Measurements from ENCODE around the gene LY6G5C.

The LY6G5C gene

DNA sequence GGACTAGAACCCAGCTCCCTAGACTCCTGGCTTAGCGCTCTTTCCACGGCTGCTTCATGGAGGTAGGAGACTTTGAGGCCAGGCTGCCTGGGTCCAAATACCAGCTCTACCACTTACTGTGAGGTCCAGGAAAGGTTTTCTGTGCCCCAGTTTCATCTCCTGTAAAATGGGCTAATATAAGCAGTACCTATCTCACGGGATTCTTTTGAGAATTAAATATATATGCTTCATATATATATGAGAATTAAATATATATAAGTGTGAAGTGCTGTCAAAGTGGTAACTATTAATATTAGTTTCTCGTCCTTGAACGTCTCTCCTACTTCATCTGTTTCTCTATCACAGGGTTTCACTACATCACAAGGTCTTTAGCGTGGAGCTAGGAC is 10.2 kb upstream of the LY6G5C start:
- DNase-seq (ENCODE audit: low read depth): no peak

DNA sequence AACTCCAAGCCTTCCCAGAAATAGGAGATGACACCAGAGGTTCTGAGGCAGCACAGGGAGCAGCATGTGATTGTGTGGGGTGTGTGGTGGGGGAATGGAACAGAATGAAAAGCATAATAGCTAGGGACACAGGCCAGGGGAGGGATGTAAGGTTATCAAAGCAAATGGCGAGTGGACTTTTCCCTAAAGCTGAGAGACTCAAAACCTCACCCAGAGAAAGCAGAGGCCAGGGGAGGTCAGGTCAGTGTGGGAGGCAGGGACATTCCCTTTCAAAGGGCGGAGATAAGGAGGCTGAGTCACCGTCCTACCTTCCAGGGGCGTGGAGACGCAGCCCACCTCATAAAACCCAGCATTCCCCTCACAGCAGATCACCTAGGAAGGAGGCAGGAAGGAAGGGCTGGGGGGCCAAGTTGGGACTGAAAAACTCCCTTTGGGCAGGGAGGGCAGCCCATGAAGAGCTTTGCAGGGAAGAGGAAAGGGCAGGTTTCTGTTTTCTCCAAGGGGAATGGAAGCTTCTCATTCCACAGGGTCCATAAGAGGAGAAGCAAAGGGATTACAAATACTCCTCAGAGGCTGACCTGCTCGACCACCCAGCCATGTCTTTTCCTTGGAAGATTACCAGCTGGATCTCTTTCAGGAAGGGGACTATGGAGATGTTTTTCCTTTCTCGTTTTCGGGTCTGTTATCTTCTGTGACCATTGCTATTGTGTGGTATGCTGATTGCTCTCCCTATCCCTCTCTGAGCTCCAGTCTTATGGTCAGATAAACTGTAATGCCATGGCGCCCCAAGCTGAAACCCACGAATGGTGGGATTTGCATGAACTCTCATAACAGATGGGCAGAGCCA is 9.6 kb upstream of the LY6G5C start:
- no peak for DNase-seq (ENCODE audit: low read depth)

DNA sequence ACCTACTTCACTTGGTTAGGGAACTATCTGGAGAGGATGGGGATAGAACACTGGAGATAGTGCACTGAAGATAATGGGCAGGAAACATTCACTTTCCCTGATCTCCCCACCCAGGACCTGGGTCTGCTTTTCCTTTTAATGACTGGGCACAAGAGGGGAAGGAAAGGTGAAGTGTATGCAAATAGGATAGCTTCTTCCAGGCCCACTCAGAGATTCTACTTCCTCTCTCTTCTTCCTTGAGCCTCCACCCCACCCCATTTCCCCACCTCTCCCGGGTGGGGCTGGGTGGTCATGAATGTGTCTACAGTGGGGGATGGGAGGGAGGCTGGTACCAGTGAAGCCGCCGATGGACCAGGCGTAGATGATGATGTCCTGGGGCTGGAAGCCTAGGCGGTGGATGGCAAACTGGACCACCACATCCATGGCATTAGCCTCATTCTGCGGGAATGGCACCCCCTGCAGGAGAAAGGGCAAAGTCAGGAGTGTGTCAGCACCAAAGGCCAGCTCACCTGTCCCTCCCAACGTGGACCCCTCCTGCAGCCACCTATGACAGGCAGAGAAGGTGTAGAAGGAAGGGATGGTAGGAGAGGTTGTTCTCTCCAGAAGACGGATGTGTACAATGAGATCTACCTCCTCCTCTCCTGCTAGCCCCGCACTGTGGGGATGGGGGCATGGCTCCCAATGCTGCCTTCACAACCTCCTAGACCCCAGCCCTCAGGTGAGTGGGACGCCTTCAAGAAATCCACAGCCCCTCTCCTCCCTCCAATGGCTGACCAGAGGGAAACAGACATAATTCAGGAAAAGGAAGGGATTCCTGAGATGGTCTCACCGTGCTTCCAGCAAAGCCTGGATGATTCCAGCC is 8.6 kb upstream of the LY6G5C start:
- DNase-seq (ENCODE audit: low read depth): no peak

DNA sequence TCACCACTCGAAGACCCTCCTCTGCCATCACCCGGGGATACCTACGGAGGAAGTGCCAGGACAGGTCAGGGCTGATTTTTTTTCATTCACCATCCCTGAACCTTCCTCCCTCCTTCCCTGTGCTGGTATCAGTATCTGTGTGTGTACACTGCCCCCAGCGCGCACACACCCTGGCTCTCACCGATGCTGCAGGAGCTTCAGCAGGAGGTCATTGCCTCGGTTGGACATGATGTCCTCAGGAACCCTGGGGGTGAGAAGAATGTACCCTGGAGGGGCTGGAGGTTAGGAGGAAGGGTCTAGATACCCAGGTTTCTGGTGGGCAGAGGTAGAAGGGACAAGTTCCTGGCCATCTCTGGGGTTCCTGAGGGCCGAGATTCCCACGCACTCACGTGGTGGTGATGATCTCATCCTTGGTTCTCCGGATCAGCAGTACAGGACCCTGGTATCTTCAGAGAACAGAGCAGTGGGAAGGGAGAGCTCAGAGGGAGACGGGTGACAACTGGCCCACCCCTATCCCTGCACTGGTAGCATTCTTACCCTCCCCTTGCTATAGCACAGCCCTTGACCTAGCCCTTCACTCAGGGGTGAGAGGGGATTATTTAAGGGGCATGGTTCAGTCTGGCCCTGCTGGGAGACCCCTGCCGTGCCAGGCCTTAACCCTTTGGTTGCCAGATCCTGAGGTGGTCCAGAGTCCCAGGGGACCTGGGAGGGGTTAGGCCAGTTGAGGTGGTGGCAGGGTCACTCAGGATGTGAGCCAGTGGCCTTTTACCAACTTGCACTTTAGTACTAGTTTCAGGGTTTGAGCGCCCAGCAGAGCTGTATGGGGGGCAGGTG is 7.2 kb upstream of the LY6G5C start:
- no peak for DNase-seq (ENCODE audit: low read depth)

DNA sequence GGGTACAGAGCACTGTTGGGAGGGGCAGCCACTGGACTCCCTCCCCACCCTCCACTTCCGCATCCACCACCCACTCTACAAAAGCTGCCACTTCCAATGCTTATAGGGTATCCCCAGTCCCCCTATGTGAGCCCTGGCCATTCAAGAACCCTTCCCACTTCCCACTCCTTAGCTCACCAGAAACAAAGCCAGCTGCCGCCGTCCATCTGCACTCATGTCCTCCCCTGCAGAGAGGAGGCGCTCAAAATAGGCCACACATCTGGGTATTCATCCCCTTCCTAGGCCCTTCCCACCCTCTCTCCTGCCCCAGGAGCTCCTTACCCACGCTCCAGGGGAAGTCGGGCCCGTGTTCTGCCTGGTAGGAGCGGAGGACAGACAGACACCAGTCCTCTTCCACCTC is 6.5 kb upstream of the LY6G5C start:
- DNase-seq (ENCODE audit: low read depth): no peak

DNA sequence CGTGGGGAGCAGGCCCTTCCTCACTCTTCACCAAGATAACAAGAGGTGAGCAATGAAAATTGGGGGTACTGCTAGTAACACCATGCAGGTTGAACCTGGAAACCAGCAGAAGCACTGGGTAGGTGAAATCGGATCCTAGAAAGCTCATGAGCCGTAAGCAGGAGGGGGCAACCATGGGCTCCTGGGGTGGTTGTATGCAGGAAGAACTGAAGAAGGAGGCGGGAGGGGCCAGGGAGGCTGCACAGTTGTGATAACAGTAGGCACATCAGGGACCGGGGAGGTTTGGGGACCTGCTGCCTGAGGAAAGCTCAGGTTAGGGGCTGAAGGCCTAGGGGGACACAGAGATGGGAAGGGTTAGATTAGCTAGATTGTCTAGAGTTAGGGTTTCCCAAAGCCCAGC is 5.6 kb upstream of the LY6G5C start:
- DNase-seq (ENCODE audit: low read depth): no peak

DNA sequence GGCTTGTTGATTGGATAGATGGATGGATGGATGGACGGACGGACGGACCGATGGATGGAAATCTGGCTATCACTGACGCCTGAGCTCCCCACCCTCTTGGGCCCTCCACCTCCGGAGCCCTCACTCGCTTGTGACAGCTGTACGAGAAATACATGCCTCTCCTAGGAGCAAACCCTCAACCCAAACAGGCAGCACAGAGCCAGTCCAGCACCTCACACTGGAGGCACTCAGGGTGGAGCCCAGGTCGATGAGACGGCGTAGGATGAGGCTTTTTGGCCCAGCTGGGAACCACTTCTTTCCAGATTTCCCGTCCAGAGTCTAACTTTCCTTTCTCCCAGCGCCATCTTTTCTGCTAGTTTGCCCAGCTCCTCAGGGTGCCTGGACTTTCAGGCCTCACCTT is 2.7 kb upstream of the LY6G5C start:
- no peak for DNase-seq (ENCODE audit: low read depth)

DNA sequence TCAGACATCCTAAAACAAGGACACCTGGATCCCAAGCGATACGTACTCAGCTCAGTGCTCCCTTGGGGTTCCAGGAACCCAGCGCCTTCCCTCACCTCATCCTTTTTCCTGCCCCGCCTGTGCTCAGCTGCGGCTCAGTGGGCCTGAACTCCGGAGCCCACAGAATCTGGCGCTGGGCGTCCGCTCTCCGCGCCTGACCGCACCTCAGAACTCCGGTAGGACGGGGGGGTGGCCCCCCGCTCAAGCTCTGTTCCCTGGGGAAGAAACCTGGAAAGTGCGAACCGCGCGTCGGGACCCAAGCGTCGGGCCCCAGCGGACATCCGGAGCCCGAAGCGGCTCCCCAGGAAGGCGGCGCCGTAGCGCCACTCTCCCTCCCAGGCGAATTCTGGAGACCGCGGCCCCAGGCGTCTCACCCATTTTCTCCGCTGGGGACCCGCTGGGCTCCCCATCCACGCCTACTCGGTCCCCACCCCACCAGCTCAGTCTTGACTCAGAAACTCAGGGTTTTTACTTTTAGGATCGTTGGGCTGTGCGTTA is 336 bp upstream of the LY6G5C start:
- DNase-seq (ENCODE audit: low read depth): no peak

DNA sequence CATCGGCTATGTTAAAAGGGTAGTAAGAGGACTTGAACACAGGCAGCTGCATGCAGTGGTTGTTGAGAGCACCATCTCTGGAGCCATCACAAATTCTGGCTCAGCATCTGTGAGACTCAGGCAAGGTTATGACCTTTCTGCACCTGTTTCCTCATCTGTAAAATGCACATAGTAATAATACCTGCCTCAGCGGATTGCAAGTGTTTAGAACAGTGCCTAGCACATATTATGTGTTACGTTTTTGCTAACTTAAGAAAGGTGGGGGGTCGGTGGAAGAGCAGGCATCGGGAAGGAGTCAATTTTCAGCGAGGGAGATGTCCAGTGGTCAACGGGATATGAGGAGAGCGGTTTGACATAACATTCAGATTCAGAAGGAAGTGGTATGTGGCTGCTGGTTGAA is 2.9 kb downstream of the LY6G5C start:
- DNase-seq (ENCODE audit: low read depth): no peak

DNA sequence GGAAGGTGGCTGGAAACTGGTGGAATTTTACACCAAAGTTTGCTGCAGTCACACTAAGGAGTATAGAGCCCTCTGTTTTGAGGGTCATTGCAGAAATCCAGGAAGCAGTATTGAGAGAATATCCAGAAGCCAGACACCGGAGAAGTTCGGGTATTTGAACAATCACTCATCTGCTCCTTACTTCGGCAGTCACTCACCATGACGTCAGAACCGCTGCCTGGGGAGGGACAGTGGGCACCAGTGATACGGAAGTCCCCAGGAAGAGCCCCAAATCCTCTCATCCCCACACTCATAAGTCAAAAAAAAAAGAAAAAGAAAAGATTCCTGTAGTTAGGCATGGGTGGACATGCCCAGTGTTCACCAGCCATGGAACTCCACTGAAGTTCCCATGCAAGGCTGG is 4.0 kb downstream of the LY6G5C start:
- DNase-seq (ENCODE audit: low read depth): no peak

DNA sequence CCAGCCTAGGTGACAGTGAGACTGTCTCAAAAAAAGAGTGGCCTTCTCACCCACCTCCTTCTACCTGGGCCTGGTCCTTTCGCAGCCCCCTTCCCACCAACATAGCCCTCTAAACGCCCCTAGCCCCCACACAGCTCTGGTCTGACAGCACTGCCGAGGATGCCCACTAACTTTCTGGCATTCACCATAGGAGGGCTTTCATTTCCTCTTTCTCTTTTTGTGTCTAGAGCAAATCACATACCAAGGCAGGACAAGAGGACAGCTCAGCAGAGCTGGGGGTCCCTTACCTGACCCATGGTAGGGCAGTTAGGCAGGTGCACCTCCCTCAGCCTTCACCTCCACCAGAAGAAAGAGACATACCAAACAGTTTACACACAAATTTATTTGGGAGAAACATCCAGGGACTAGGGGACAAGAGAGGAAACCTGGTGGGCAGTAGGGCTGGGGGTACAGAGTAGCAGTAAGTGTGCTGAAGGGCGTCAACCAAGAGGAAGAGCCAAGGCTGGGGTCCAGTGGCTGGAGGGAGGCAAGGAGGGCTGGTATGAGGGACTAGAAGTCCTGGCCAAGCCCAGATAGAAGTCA is 4.5 kb downstream of the LY6G5C start:
- no peak for DNase-seq (ENCODE audit: low read depth)

DNA sequence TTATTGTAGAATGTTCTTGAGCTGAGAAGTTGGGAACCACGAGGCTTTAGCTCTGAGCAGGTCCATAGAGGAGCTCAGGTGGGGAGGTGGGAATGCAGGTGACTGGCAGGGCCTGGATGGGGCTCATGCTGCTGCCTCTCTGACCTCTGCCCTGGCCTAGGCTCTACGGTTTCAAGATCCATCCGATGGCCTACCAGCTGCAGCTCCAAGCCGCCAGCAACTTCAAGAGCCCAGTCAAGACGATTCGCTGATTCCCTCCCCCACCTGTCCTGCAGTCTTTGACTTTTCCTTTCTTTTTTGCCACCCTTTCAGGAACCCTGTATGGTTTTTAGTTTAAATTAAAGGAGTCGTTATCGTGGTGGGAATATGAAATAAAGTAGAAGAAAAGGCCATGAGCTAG is 11.2 kb downstream of the LY6G5C start, which contains the start of gene LY6G5B:
LY6G5B (plus strand) TSS at position 301 of the 400 bp plus-strand sequence. CDS start 975 bp downstream, outside the sequence.
- DNase-seq (ENCODE audit: low read depth): no peak

DNA sequence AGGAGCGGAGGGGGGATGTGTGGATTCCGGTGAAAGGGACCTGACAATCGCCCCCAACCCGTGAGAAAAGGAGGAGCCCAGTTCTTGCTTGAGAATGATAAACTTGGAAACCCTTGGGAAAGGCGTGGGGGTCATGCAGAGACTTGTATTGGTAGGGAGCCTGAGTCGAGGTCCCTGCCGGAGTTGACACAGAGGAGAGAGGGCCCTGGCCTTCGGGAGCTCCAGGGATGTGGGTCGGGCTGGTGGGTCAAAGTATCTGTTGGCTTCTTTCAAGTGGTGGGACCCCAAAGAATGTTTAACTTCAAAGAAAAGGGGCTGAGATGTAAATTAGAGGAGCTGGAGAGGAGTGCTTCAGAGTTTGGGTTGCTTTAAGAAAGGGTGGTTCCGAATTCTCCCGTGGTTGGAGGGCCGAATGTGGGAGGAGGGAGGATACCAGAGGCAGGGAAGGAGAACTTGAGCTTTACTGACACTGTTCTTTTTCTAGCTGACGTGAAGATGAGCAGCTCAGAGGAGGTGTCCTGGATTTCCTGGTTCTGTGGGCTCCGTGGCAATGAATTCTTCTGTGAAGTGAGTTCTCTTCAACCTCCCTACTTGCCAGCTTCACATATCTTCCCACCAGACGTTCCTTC is 14.4 kb downstream of the LY6G5C start:
- no peak for DNase-seq (ENCODE audit: low read depth)

DNA sequence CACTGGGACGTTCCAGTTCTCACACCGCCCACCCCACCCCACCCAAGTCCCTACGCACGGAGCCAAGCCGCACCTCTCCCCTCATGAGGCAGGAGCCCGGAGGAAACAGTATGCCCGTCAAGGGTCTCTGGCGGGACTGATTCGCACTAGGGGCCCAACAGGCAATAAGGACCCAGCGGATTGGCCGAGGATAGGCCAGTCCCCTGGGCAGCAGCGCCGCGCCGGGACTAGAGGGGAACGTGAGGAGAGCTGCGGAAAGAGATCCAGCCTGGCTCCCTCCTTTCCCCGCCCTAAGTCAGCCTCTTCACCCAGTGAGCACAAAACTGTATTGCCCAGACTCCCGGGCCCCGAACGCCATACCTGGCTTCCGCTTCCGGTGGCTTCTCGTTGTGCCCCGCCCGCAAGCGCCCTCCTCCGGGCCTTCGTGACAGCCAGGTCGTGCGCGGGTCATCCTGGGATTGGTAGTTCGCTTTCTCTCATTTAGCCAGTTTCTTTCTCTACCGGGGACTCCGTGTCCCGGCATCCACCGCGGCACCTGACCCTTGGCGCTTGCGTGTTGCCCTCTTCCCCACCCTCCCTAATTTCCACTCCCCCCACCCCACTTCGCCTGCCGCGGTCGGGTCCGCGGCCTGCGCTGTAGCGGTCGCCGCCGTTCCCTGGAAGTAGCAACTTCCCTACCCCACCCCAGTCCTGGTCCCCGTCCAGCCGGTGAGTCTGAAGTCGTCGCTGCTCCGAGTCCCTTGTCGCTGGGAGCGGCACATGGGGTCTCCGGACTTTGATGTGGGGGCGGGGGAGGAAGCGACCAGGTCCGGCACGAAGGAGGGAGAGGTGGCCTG is 15.1 kb downstream of the LY6G5C start, which contains the start of gene CSNK2B:
CSNK2B (plus strand) TSS at position 580 of the 836 bp plus-strand sequence. CDS start 752 bp downstream, outside the sequence.
- peak; percentile 98 for DNase-seq (ENCODE audit: low read depth)

DNA sequence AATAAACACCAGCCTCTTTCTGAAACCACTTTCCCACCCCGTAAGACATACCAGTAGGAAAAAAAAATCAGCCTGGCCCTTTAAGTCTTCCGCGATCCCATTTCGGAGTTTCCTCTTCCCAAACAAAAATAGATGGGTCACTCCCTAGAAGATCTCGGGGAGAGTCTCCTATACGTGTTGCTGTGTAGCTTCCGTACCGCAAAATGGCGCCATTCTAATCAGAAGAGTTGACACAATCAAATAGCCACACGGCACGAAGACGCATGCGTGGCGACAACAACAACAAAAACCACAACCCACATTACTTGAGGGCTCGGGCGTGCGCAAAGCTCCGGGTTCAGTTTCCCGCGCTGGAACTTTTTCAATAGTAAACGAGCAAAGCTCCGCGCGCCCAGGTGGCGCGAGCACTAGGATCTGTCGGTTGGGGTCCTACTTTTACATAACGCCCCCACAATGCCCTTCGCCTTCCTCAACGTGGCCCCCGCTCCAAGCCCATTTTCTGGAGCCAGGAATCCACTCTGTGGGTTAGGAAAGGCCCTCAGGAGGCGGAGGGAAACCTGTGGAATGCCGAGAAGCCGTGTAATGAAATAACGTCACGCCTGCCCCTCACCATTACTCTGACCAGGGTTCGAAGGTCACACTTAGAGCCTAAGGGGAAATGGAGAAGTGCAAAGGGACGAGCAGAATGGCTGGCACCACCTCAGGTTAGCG is 15.9 kb downstream of the LY6G5C start, which contains the start of gene GPANK1:
GPANK1 (minus strand) TSS at position 208 of the 711 bp plus-strand sequence. CDS start 519 bp downstream, outside the sequence.
- DNase-seq (ENCODE audit: low read depth): peak; percentile 85

DNA sequence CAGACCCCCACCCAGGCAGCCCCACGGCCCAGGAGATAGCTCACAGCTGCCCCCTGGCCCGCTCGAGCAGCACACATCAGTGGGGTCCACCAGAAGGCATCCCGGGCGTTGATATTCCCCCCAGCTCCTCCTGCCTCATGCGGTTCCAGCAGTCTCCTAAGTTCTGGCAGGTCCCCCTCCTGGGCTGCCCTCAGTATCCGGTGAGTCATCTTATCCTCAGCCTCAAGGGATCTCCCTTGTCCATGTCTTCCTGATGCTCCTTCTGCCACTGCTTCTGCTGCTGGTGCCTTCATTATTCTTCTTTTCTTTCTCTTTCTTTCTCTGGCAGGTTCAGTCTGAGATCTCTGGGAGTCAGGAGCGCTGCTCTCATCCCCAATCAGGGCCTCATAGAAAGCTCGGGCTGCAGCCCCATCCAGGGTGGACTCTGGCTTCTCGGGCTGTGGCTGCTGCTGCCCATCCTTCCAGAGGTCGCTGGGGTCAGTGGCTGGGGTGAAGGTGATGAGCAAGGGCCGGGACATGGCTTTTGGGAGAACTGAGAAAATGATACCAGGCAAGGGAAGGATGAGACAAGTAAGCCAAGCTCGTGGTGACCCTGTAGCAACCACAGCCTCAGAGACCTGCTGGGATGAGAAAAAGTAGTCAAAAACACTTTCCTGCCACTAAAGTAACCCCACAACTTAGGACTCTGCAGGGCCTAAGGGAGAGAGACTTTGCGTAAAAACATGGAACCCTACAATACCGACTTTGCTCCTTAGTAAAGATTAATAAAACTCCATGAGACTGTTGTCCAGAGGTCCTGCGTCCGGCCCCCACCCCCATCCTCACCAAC is 16.7 kb downstream of the LY6G5C start:
- no peak for DNase-seq (ENCODE audit: low read depth)

DNA sequence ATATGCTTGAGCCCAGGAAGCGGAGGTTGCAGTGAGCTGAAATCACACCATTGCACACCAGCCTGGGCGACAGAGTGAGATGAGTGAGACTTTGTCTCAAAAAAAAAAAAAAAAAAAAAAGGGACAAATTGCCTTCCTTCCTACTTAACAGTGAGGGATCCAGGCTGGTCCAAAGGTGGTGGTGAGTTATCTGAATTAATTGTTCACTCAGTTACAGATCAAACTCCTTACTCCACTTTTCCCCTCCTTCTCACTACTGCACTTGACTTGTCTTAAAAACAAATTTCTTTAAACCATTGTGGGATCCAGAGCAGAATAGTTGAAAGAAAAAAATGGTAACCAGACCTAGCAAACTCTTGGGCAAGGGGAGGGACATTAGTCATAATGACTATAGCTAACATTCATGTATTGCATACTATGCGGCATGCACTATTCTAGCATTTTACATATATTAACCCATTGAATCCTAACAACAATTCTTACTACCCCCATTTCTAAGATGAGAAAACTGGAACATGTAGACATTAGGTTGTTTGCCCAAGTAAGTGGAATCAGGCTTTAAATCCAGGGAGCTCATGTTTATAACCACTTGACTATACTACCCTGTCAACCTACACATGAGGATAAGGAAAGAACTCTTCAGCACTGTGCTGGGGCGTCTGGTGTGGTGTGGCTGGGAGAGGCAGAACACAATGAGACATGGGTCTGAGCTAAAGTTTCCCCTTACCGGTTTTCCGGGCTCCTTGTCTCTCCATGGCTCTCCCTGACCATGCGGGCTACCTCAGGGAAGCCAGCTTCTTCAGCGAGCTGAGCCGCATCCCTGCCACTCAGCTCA is 17.5 kb downstream of the LY6G5C start:
- no peak for DNase-seq (ENCODE audit: low read depth)

Data from activated T-cell treated with anti-CD3 and anti-CD28 coated beads for 24 hours (primary cell).